H1 (cell line): ENCODE measurements around the gene SLC8A3. TPM values are rescaled to one million over a fixed set of nuclear protein-coding genes. Genes with fewer than 3 reads are reported as not detected.

Experiments used
- ASH2L ChIP-seq: fragments of 200-600, 300-600 bp; sonication (generic); IDR thresholded peaks from one replicate; pipeline ENCODE4 v1.7.1; 2017; ENCODE audit warnings: low read length
- BACH1 ChIP-seq: IDR thresholded peaks from 2 replicates; pipeline ENCODE4 v1.6.1; 2012; ENCODE audit warnings: low read length, improper control_type of control experiment
- FOSL1 ChIP-seq: IDR thresholded peaks from 2 replicates; pipeline ENCODE4 v1.6.1; 2011; ENCODE audit warnings: mild to moderate bottlenecking, low read depth, low read length, moderate library complexity; ENCODE audit not compliant: insufficient read depth
- GABPA ChIP-seq: IDR thresholded peaks from 2 replicates; pipeline ENCODE4 v1.6.1; 2011; ENCODE audit warnings: mild to moderate bottlenecking, low read length, moderate library complexity, borderline replicate concordance; ENCODE audit not compliant: insufficient read depth
- MAFK ChIP-seq: IDR thresholded peaks from 2 replicates; pipeline ENCODE4 v1.6.1; 2012; ENCODE audit warnings: low read depth, mild to moderate bottlenecking, improper control_type of control experiment, low read length
- SIN3A ChIP-seq, 2 experiments: IDR thresholded peaks in 1 of 2; conservative IDR thresholded peaks in 1 of 2; 2 replicates each; pipeline ENCODE4 v1.6.1; 2011 to 2012; ENCODE audit warnings: low read length in 2 of 2, improper control_type of control experiment in 1 of 2, low read depth in 1 of 2, mild to moderate bottlenecking in 1 of 2
- SIX5 ChIP-seq: IDR thresholded peaks from 2 replicates; pipeline ENCODE4 v1.6.1; 2011; ENCODE audit warnings: mild to moderate bottlenecking, low read depth, low read length
- TAF7 ChIP-seq: optimal IDR thresholded peaks from 2 replicates; pipeline ENCODE3; 2011; ENCODE audit warnings: low read depth, mild to moderate bottlenecking, inconsistent platforms, low read length, moderate library complexity, borderline replicate concordance
- polyA plus RNA-seq, 7 experiments: library from polyadenylated mRNA; depleted of rRNA in 3 of 7; stranded (reverse) in 5 of 7; unstranded in 2 of 7; fragments of >200 nt in 5 of 7; fragments of 200-250 nt in 2 of 7; gene quantifications; 1 replicate in 5 of 7; 2 replicates in 1 of 7; 4 replicates in 1 of 7; pipeline versions ENCODE4 v1.2.1 to v1.2.3, GENCODE V29; 2011 to 2013; ENCODE audit warnings: missing spikeins in 2 of 7, mixed read lengths in 2 of 7
- total RNA-seq: library from RNA; stranded (reverse); fragmentation: NEBNext Ultra II Directional; extraction: Animal tissue kit (Norgen Biotek cat#: 25700); gene quantifications from 2 replicates; pipeline ENCODE4 v1.2.1, GENCODE V29; 2021
- TF ChIP-seq, protein P1 (sequence below): fragments of 300-600 bp; sonication (generic); IDR thresholded peaks from 2 replicates; pipeline ENCODE4 v1.7.1; 2012; ENCODE audit warnings: low read length, moderate library complexity, mild to moderate bottlenecking, inconsistent platforms; ENCODE audit not compliant: insufficient replicate concordance

The SLC8A3 gene
- total and polyA plus RNA-seq, 2 of the 8 experiments (the other 6 are each of a cell fraction or from before 2014, with no cell fraction given), result 0.38 to 1.1 TPM

DNA sequence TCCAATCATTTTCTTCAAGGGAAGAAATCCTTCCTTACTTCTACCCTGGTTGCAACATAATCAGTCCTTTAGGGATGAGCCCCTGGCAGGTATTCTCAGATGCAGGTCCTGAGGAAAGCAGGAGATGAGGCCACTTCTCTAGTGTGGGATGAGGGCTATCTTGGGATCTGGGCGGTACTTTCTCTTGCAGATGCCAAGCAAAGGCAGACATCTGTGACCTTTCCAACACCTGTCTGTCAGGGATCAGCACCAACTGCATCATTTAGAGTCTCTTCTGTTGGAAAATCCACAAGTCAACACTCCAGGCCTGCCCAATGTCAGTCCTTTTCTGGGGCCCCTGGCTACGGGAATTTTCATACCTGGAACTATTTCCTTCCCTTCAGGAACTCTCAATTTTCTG is 129.2 kb downstream of the SLC8A3 start (continued):
- TF ChIP-seq, protein P1, sequence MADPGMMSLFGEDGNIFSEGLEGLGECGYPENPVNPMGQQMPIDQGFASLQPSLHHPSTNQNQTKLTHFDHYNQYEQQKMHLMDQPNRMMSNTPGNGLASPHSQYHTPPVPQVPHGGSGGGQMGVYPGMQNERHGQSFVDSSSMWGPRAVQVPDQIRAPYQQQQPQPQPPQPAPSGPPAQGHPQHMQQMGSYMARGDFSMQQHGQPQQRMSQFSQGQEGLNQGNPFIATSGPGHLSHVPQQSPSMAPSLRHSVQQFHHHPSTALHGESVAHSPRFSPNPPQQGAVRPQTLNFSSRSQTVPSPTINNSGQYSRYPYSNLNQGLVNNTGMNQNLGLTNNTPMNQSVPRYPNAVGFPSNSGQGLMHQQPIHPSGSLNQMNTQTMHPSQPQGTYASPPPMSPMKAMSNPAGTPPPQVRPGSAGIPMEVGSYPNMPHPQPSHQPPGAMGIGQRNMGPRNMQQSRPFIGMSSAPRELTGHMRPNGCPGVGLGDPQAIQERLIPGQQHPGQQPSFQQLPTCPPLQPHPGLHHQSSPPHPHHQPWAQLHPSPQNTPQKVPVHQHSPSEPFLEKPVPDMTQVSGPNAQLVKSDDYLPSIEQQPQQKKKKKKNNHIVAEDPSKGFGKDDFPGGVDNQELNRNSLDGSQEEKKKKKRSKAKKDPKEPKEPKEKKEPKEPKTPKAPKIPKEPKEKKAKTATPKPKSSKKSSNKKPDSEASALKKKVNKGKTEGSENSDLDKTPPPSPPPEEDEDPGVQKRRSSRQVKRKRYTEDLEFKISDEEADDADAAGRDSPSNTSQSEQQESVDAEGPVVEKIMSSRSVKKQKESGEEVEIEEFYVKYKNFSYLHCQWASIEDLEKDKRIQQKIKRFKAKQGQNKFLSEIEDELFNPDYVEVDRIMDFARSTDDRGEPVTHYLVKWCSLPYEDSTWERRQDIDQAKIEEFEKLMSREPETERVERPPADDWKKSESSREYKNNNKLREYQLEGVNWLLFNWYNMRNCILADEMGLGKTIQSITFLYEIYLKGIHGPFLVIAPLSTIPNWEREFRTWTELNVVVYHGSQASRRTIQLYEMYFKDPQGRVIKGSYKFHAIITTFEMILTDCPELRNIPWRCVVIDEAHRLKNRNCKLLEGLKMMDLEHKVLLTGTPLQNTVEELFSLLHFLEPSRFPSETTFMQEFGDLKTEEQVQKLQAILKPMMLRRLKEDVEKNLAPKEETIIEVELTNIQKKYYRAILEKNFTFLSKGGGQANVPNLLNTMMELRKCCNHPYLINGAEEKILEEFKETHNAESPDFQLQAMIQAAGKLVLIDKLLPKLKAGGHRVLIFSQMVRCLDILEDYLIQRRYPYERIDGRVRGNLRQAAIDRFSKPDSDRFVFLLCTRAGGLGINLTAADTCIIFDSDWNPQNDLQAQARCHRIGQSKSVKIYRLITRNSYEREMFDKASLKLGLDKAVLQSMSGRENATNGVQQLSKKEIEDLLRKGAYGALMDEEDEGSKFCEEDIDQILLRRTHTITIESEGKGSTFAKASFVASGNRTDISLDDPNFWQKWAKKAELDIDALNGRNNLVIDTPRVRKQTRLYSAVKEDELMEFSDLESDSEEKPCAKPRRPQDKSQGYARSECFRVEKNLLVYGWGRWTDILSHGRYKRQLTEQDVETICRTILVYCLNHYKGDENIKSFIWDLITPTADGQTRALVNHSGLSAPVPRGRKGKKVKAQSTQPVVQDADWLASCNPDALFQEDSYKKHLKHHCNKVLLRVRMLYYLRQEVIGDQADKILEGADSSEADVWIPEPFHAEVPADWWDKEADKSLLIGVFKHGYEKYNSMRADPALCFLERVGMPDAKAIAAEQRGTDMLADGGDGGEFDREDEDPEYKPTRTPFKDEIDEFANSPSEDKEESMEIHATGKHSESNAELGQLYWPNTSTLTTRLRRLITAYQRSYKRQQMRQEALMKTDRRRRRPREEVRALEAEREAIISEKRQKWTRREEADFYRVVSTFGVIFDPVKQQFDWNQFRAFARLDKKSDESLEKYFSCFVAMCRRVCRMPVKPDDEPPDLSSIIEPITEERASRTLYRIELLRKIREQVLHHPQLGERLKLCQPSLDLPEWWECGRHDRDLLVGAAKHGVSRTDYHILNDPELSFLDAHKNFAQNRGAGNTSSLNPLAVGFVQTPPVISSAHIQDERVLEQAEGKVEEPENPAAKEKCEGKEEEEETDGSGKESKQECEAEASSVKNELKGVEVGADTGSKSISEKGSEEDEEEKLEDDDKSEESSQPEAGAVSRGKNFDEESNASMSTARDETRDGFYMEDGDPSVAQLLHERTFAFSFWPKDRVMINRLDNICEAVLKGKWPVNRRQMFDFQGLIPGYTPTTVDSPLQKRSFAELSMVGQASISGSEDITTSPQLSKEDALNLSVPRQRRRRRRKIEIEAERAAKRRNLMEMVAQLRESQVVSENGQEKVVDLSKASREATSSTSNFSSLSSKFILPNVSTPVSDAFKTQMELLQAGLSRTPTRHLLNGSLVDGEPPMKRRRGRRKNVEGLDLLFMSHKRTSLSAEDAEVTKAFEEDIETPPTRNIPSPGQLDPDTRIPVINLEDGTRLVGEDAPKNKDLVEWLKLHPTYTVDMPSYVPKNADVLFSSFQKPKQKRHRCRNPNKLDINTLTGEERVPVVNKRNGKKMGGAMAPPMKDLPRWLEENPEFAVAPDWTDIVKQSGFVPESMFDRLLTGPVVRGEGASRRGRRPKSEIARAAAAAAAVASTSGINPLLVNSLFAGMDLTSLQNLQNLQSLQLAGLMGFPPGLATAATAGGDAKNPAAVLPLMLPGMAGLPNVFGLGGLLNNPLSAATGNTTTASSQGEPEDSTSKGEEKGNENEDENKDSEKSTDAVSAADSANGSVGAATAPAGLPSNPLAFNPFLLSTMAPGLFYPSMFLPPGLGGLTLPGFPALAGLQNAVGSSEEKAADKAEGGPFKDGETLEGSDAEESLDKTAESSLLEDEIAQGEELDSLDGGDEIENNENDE, result no peak
- TF ChIP-seq BACH1, result no peak
- no peak for TF ChIP-seq FOSL1
- no peak for TF ChIP-seq GABPA
- no peak for TF ChIP-seq SIX5
- TF ChIP-seq TAF7, result no peak
- TF ChIP-seq MAFK, result no peak
- TF ChIP-seq ASH2L, result no peak
- no peak for TF ChIP-seq SIN3A (conservative IDR thresholded peaks at IDR 0.05 in 1 of 2, IDR thresholded peaks at IDR 0.05 in 1 of 2; ENCODE audit: low read depth in 1 of 2, low read length in 2 of 2)
